ENCODE measurements around the gene SH3PXD2A.

SH3PXD2A gene

GRCh38 chr10:103707956-103708626, 147.3 kb downstream of the SH3PXD2A start:
- Histone ChIP-seq H4K20me1 (ENCODE audit: insufficient read depth, low read length) (0 out of 2 replicates have a peak, but pooled peaks cover 3% of the 10 kb centered on the region), H3K27me3 (ENCODE audit: insufficient read depth, low read length, poor library complexity) (peaks cover 2% of the 10 kb centered on the region), H3K79me2 (ENCODE audit: insufficient read depth, low read length) (no peaks in the 10 kb centered on the region), H3K4me1 (ENCODE audit: insufficient read depth, low read length) (no peaks in the 10 kb centered on the region), H3K36me3 (ENCODE audit: insufficient read depth, low read length) (no peaks in the 10 kb centered on the region), H3K4me2 (ENCODE audit: insufficient read depth, low read length) (no peak overlapping the region), H2AFZ (ENCODE audit: low read depth, low read length) (no peak overlapping the region), H3K27ac (ENCODE audit: low read length) (no peak overlapping the region), H3K9me3 (ENCODE audit: insufficient read depth, low read length, severe bottlenecking) (no peaks in the 10 kb centered on the region), H3K9ac (ENCODE audit: low read depth, low read length) (no peak overlapping the region), H3K4me3 (ENCODE audit: low read depth in 1 of 2, low read length in 2 of 2) (no peak overlapping the region)
- DNase-seq (no peak), ATAC-seq (ENCODE audit: insufficient read depth, low read depth) (no peak)
- TF ChIP-seq CTCF (IDR thresholded peaks at IDR 0.05; ENCODE audit: borderline replicate concordance, extremely low read depth, low read length, poor library complexity, severe bottlenecking) (no peak), EZH2 (IDR thresholded peaks at IDR 0.05; ENCODE audit: borderline replicate concordance, low read depth, low read length, severe bottlenecking) (no peak)

GRCh38 chr10:103706762-103707161, 148.6 kb downstream of the SH3PXD2A start:
- DNase-seq = no peak
- H3K27me3 ChIP-seq (ENCODE audit: insufficient read depth, low read length, poor library complexity) = peaks cover 2% of the 10 kb centered on the region
- no peak overlapping the region for H3K27ac ChIP-seq (ENCODE audit: low read length)
- no peak overlapping the region for H3K4me3 ChIP-seq (ENCODE audit: low read depth in 1 of 2, low read length in 2 of 2)
- no peaks in the 10 kb centered on the region for H3K79me2 ChIP-seq (ENCODE audit: insufficient read depth, low read length)
- H4K20me1 ChIP-seq (ENCODE audit: insufficient read depth, low read length) = 0 out of 2 replicates have a peak, but pooled peaks cover 3% of the 10 kb centered on the region
- H3K4me2 ChIP-seq (ENCODE audit: insufficient read depth, low read length) = no peak overlapping the region
- H2AFZ ChIP-seq (ENCODE audit: low read depth, low read length) = no peak overlapping the region
- TF ChIP-seq CTCF (IDR thresholded peaks at IDR 0.05; ENCODE audit: borderline replicate concordance, extremely low read depth, low read length, poor library complexity, severe bottlenecking) (no peak), EZH2 (IDR thresholded peaks at IDR 0.05; ENCODE audit: borderline replicate concordance, low read depth, low read length, severe bottlenecking) (no peak)
- H3K9ac ChIP-seq (ENCODE audit: low read depth, low read length) = no peak overlapping the region
- H3K9me3 ChIP-seq (ENCODE audit: insufficient read depth, low read length, severe bottlenecking) = no peaks in the 10 kb centered on the region
- H3K36me3 ChIP-seq (ENCODE audit: insufficient read depth, low read length) = no peaks in the 10 kb centered on the region
- no peak for ATAC-seq (ENCODE audit: insufficient read depth, low read depth)
- no peaks in the 10 kb centered on the region for H3K4me1 ChIP-seq (ENCODE audit: insufficient read depth, low read length)

- DNase-seq (no peak), ATAC-seq (ENCODE audit: insufficient read depth, low read depth) (no peak)
- Histone ChIP-seq H3K36me3 (ENCODE audit: insufficient read depth, low read length) (no peaks in the 10 kb centered on the region), H3K4me1 (ENCODE audit: insufficient read depth, low read length) (no peaks in the 10 kb centered on the region), H3K9me3 (ENCODE audit: insufficient read depth, low read length, severe bottlenecking) (no peaks in the 10 kb centered on the region), H4K20me1 (ENCODE audit: insufficient read depth, low read length) (0 out of 2 replicates have a peak, but pooled peaks cover 3% of the 10 kb centered on the region), H3K27ac (ENCODE audit: low read length) (no peak overlapping the region), H2AFZ (ENCODE audit: low read depth, low read length) (no peak overlapping the region), H3K4me2 (ENCODE audit: insufficient read depth, low read length) (no peak overlapping the region), H3K79me2 (ENCODE audit: insufficient read depth, low read length) (no peaks in the 10 kb centered on the region), H3K4me3 (ENCODE audit: low read depth in 1 of 2, low read length in 2 of 2) (no peak overlapping the region), H3K9ac (ENCODE audit: low read depth, low read length) (no peak overlapping the region), H3K27me3 (ENCODE audit: insufficient read depth, low read length, poor library complexity) (peaks cover 2% of the 10 kb centered on the region)
- TF ChIP-seq CTCF (IDR thresholded peaks at IDR 0.05; ENCODE audit: borderline replicate concordance, extremely low read depth, low read length, poor library complexity, severe bottlenecking) (no peak), EZH2 (IDR thresholded peaks at IDR 0.05; ENCODE audit: borderline replicate concordance, low read depth, low read length, severe bottlenecking) (no peak)
These were observed 149.3 kb downstream of the SH3PXD2A start for GRCh38 chr10:103706047-103706446.

All from DND-41 (cell line).